Spleen (tissue), 11 donors: ENCODE measurements around the gene TNS1. TPM values are rescaled to one million over a fixed set of nuclear protein-coding genes. Genes with fewer than 3 reads are reported as not detected.
A peak's percentile ranks its signal among the peaks of the same experiment; 100 is the strongest.

ENCODE experiments used
- DNase-seq: peaks from one replicate; pipeline ENCODE4 v3.0.0-alpha.2; 2020
- H3K27ac ChIP-seq, 8 donors: fragments of 200-600 bp; sonication (generic) in 7 of 8; 1 replicate in 4 of 8; 2 replicates in 4 of 8; pipeline versions ENCODE4 v1.5.0 to v1.8.0; 2016 to 2021; ENCODE audit warnings: inconsistent platforms in 4 of 8, mild to moderate bottlenecking in 4 of 8, moderate library complexity in 1 of 8
- H3K27me3 ChIP-seq, 7 donors: fragments of 200-600 bp; sonication (generic) in 6 of 7; replicated peaks in 1 of 7; 1 replicate in 4 of 7; 2 replicates in 3 of 7; pipeline versions ENCODE4 v1.5.0 to v1.8.0; 2016 to 2021; ENCODE audit warnings: inconsistent platforms in 3 of 7, mild to moderate bottlenecking in 1 of 7
- H3K36me3 ChIP-seq, 6 donors: fragments of 200-600 bp; sonication (generic) in 5 of 6; 1 replicate in 4 of 6; 2 replicates in 2 of 6; pipeline versions ENCODE4 v1.5.0 to v1.8.0; 2016 to 2021; ENCODE audit warnings: inconsistent platforms in 2 of 6
- H3K4me1 ChIP-seq, 6 donors: fragments of 200-600 bp; sonication (generic) in 5 of 6; 1 replicate in 3 of 6; 2 replicates in 3 of 6; pipeline versions ENCODE4 v1.5.0 to v1.8.0; 2016 to 2021; ENCODE audit warnings: inconsistent platforms in 3 of 6
- H3K4me3 ChIP-seq, 8 donors: fragments of 200-600 bp; sonication (generic) in 7 of 8; 1 replicate in 4 of 8; 2 replicates in 4 of 8; pipeline versions ENCODE4 v1.5.0 to v1.8.0; 2016 to 2021; ENCODE audit warnings: inconsistent platforms in 4 of 8, mild to moderate bottlenecking in 4 of 8, moderate library complexity in 2 of 8
- H3K9me3 ChIP-seq, 8 donors: fragments of 200-600 bp; sonication (generic) in 7 of 8; 1 replicate in 4 of 8; 2 replicates in 4 of 8; pipeline versions ENCODE4 v1.5.0 to v1.8.0; 2016 to 2021; ENCODE audit warnings: inconsistent platforms in 4 of 8
- POLR2A ChIP-seq, 3 donors: fragments of 450-650 bp; IDR thresholded peaks; one replicate each; pipeline ENCODE4 v1.5.1; 2017; ENCODE audit warnings: antibody characterized with exemption in 3 of 3, mild to moderate bottlenecking in 1 of 3
- POLR2AphosphoS5 ChIP-seq, 3 donors: sonication (generic); formaldehyde crosslinking; IDR thresholded peaks; one replicate each; pipeline ENCODE4 v1.5.1; 2017; ENCODE audit warnings: antibody characterized with exemption in 3 of 3
- WGBS, 5 donors: extraction: QIAGEN DNeasy Blood & Tissue Kit in 3 of 5; methylation state at CpG; one replicate each; pipeline versions ENCODE4 v1.1.5 to v1.1.7; 2013 to 2018; 5-methylcytosine and 5-hydroxymethylcytosine counted together
- intact Hi-C: fragments of 100-400 bp; cut with DNase I; formaldehyde crosslinking; loops from one replicate; pipeline ENCODE4 v1.15.0; 2023; ENCODE audit warnings: low total_unique reads
- polyA plus RNA-seq, 3 donors: library from polyadenylated mRNA; stranded (reverse); fragments of 200-250 nt; gene quantifications; one replicate each; pipeline ENCODE4 v1.2.1, GENCODE V29; 2013
- total RNA-seq, 7 donors: library from RNA; depleted of rRNA in 3 of 7; stranded (reverse); fragments of >200 nt in 3 of 7; fragmentation: NEBNext Ultra II Directional in 4 of 7; extraction: Animal tissue kit (Norgen Biotek cat#: 25700) in 4 of 7; gene quantifications; one replicate each; pipeline versions ENCODE4 v1.1.0 to v1.2.1, GENCODE V29; 2016 to 2021
- TF ChIP-seq, protein P1 (sequence below), 11 experiments: fragments of 200-600 bp in 7 of 11; fragments of 450-650 bp in 4 of 11; sonication (generic) in 4 of 11; IDR thresholded peaks in 8 of 11; conservative IDR thresholded peaks in 3 of 11; 1 replicate in 7 of 11; 2 replicates in 4 of 11; pipeline versions ENCODE4 v1.4.0 to v1.8.0; 2016 to 2021; ENCODE audit warnings: antibody characterized with exemption in 11 of 11, inconsistent platforms in 4 of 11, mild to moderate bottlenecking in 1 of 11
- donor health status: healthy with polysubstance abuse.
- donor health status: DM: no; HTN: no; CAD: no; lungs with moderate emphysema.
- donor health status: DM: no; HTN: no; CAD: no.
- donor health status: Bipolar disorder and iron deficiency.
- donor health status: healthy.
- donor health status: DM: no; HTN: no; CAD: no.
- donor health status: DM: yes; HTN: yes; CAD: no.

The TNS1 gene
- total and polyA plus RNA-seq, 10 donors, result 6.9 to 580 (median 246) TPM

DNA sequence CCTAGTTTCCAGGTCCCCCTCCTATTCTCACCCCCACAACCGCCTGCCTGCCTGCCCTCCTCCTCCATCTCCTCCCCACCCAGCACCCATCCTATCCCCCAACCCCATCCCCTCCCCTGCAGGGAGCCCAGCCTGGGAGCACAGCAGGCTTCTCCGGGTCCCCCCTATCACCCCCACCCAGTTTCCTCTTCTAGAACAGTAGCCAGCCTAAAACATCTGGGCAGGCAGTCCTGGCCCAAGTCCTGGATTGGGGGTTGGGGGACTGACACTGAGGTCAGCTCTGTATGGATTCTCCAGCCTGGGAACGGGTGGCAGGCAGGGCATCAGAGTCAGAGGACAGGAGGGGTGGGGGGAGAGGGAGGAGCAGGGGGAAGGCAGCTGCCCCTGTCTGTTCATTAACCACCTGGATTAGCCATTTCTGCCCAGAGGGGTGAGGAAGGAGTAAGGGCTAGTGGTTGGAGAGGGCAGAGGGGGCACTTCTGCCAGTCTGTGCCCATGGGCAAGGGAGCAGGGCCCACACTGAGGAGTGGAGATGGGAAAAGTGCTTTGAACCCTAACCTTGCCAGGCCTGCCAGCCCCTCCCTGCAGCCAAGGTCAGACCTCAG lies 60.0 kb downstream of the TNS1 start:
- intact Hi-C loops, result no loop called here
- Histone ChIP-seq H3K4me3 (peak overlapping the region; percentile 53 to 83 (median 61)), H3K27me3 (peaks cover 0 to 22% (median 0%) of the 10 kb centered on the region in 7 donors), H3K36me3 (no peaks in the 10 kb centered on the region), H3K27ac (peak overlapping the region; percentile 56 to 86 (median 80)), H3K4me1 (peaks cover 8 to 70% (median 28%) of the 10 kb centered on the region in 6 donors), H3K9me3 (no peaks in the 10 kb centered on the region)
- TF ChIP-seq POLR2A (IDR thresholded peaks at IDR 0.05) (no peak), POLR2AphosphoS5 (IDR thresholded peaks at IDR 0.05) (no peak)
- TF ChIP-seq, protein P1, sequence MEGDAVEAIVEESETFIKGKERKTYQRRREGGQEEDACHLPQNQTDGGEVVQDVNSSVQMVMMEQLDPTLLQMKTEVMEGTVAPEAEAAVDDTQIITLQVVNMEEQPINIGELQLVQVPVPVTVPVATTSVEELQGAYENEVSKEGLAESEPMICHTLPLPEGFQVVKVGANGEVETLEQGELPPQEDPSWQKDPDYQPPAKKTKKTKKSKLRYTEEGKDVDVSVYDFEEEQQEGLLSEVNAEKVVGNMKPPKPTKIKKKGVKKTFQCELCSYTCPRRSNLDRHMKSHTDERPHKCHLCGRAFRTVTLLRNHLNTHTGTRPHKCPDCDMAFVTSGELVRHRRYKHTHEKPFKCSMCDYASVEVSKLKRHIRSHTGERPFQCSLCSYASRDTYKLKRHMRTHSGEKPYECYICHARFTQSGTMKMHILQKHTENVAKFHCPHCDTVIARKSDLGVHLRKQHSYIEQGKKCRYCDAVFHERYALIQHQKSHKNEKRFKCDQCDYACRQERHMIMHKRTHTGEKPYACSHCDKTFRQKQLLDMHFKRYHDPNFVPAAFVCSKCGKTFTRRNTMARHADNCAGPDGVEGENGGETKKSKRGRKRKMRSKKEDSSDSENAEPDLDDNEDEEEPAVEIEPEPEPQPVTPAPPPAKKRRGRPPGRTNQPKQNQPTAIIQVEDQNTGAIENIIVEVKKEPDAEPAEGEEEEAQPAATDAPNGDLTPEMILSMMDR (IDR thresholded peaks at IDR 0.05 in 8 of 11, conservative IDR thresholded peaks at IDR 0.05 in 3 of 11), result no peak
- 14 to 21% (median 16%) methylated on average over 3 of the region's 3 CpGs for WGBS, 5 donors
- peak; percentile 39 for DNase-seq

DNA sequence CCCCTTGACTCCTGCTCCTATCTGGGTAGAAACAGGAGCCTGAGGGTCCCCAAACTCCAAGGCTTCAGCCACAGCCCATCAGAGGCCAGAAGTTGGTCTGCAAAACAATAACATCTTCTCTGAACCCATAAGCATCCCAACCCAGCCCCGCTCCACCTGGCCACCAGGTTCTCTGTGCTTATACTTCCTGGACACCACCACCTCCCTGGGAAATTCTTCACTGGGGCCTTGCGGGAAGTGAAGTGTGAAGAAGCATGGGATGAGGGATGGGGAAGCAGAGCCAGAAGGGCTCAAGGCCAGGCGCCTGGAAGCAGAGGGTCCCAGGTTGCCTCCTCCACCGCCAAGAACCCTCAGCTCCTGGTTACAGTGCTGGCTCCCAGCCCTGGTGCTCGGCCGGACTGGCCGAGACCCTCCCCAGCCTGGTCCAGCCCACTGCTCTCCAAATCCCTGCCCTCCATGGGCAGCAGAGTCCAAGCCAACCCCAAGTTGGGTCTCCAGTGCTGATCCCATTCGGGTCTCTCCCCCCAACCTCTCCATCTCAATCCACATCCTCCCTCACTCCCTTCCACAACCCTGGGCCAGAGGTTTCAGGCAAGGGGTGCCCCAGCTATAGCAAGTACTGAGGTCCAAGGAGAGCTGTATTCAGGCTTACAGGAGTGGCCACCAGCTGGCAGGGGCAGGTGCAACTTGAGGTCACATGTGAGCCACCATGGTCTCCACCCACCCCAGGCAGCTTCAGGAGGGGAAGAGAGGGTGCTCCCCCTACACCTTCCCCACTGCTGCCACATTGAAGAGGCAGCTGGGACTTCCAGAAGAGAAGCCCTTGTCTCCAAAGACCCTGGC lies 60.7 kb downstream of the TNS1 start:
- H3K4me1 ChIP-seq, result peaks cover 8 to 77% (median 34%) of the 10 kb centered on the region in 6 donors
- no peaks in the 10 kb centered on the region for H3K9me3 ChIP-seq
- TF ChIP-seq, protein P1 (IDR thresholded peaks at IDR 0.05 in 8 of 11, conservative IDR thresholded peaks at IDR 0.05 in 3 of 11), result no peak
- TF ChIP-seq POLR2AphosphoS5 (IDR thresholded peaks at IDR 0.05) (peak in 2 of 3 donors; percentile 13), POLR2A (IDR thresholded peaks at IDR 0.05) (no peak)
- intact Hi-C loops, result no loop called here
- DNase-seq, result peak; percentile 72
- no peaks in the 10 kb centered on the region for H3K36me3 ChIP-seq
- H3K4me3 ChIP-seq, result peak overlapping the region; percentile 53 to 83 (median 61)
- peaks cover 0 to 22% (median 0%) of the 10 kb centered on the region in 7 donors for H3K27me3 ChIP-seq
- WGBS, 5 donors, result 50 to 84% (median 67%) methylated on average over 5 to 8 of the region's 8 CpGs
- peak overlapping the region; percentile 56 to 86 (median 80) for H3K27ac ChIP-seq

DNA sequence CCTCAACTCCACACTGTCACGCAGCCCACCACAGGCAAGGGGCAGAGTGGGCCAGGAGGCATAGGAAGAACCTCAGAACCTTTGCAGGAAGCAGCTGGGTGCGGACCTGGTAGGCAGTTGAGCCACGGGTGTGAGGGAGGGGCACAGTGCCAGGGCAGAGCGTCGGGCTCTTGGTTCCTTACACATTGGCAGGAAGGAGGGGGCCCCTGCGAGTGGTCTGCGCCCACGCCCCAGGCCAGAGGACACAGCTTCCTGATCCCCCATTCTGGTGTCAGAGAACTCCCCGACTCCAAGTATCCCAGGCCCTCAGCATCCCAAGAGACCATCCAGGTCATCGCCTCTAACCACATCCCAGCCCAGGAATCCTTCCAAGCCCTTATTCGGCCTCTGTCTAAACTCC lies 61.5 kb downstream of the TNS1 start:
- intact Hi-C loops, result no loop called here
- H3K4me3 ChIP-seq, result peak overlapping the region; percentile 53 to 83 (median 61)
- TF ChIP-seq, protein P1 (IDR thresholded peaks at IDR 0.05 in 8 of 11, conservative IDR thresholded peaks at IDR 0.05 in 3 of 11), result no peak
- peak; percentile 16 to 70 (median 63) for TF ChIP-seq POLR2AphosphoS5 (IDR thresholded peaks at IDR 0.05)
- TF ChIP-seq POLR2A (IDR thresholded peaks at IDR 0.05), result no peak

More for the DNA sequence above, 61.5 kb downstream of the TNS1 start:
- peak overlapping the region; percentile 13 to 86 (median 80) for H3K27ac ChIP-seq
- no peaks in the 10 kb centered on the region for H3K9me3 ChIP-seq
- no peaks in the 10 kb centered on the region for H3K36me3 ChIP-seq
- H3K4me1 ChIP-seq, result peaks cover 8 to 82% (median 42%) of the 10 kb centered on the region in 6 donors
- peak; percentile 77 for DNase-seq
- H3K27me3 ChIP-seq, result peaks cover 0 to 22% (median 0%) of the 10 kb centered on the region in 7 donors
- 17 to 48% (median 22%) methylated on average over 3 to 11 of the region's 11 CpGs for WGBS, 5 donors
